Prostate gland (tissue), 2 donors: ENCODE results near the gene TTYH3.

ENCODE experiments used
- POLR2A ChIP-seq: fragments of 450-650 bp; IDR thresholded peaks from one replicate; pipeline ENCODE4 v1.6.1; 2016; ENCODE audit warnings: antibody characterized with exemption, mild to moderate bottlenecking
- POLR2AphosphoS5 ChIP-seq: sonication (generic); formaldehyde crosslinking; IDR thresholded peaks from one replicate; pipeline ENCODE4 v1.6.1; 2017; ENCODE audit warnings: antibody characterized with exemption
- TF ChIP-seq, protein P1 (sequence below), 4 experiments: fragments of 200-600 bp in 2 of 4; fragments of 450-650 bp in 2 of 4; sonication (generic) in 2 of 4; IDR thresholded peaks; 1 replicate in 3 of 4; 2 replicates in 1 of 4; pipeline ENCODE4 v1.5.1; 2016 to 2019; ENCODE audit warnings: antibody characterized with exemption in 4 of 4, mild to moderate bottlenecking in 2 of 4, moderate library complexity in 2 of 4

DNA sequence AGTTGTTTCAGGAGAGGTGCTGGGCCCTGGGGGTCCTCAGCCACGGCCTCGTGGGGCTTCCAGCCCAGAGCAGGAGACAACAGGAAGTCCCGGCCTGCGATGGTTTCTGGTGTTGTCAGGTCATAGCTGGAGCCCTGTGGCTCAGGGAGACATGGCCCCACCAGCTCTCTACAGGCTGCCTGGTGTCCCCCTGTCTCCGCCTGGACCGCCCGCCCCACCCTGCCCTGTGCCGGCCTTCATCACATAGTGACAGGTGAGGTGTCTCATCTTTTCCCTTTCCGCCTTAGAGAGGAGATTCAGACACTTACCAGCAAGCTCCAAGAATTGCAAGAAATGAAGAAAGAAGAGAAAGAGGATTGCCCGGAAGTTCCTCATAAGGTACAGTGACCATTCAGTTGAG is 37.2 kb upstream of the TTYH3 start:
- TF ChIP-seq, protein P1, sequence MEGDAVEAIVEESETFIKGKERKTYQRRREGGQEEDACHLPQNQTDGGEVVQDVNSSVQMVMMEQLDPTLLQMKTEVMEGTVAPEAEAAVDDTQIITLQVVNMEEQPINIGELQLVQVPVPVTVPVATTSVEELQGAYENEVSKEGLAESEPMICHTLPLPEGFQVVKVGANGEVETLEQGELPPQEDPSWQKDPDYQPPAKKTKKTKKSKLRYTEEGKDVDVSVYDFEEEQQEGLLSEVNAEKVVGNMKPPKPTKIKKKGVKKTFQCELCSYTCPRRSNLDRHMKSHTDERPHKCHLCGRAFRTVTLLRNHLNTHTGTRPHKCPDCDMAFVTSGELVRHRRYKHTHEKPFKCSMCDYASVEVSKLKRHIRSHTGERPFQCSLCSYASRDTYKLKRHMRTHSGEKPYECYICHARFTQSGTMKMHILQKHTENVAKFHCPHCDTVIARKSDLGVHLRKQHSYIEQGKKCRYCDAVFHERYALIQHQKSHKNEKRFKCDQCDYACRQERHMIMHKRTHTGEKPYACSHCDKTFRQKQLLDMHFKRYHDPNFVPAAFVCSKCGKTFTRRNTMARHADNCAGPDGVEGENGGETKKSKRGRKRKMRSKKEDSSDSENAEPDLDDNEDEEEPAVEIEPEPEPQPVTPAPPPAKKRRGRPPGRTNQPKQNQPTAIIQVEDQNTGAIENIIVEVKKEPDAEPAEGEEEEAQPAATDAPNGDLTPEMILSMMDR (IDR thresholded peaks at IDR 0.05): no peak
- no peak for TF ChIP-seq POLR2A
- TF ChIP-seq POLR2AphosphoS5: no peak
